Fibroblast of lung (primary cell): Measurements from ENCODE around the gene TIAM1. TPM values are rescaled to one million over a fixed set of nuclear protein-coding genes. Genes with fewer than 3 reads are reported as not detected.

Source experiments
- DNase-seq, 2 donors: peaks; one replicate each; pipeline versions ENCODE4 v3.0.0 to v3.0.0-alpha.2; 2010; ENCODE audit warnings: low read depth in 2 of 2
- H2AFZ ChIP-seq: 2 replicates; pipeline ENCODE4 v1.5.1; 2012; ENCODE audit warnings: low read length, control low read depth, inconsistent platforms
- H3K27ac ChIP-seq: 2 replicates; pipeline ENCODE4 v1.5.1; 2011; ENCODE audit warnings: low read length, control low read depth; ENCODE audit not compliant: insufficient read depth
- H3K27me3 ChIP-seq: 2 replicates; pipeline ENCODE4 v1.5.1; 2011; ENCODE audit warnings: mild to moderate bottlenecking, low read length; ENCODE audit not compliant: control insufficient read depth, insufficient read depth
- H3K36me3 ChIP-seq: 2 replicates; pipeline ENCODE4 v1.5.1; 2011; ENCODE audit warnings: low read length; ENCODE audit not compliant: control insufficient read depth, insufficient read depth
- H3K4me1 ChIP-seq: 2 replicates; pipeline ENCODE4 v1.5.1; 2011; ENCODE audit warnings: low read length; ENCODE audit not compliant: control insufficient read depth, insufficient read depth; ENCODE audit errors: extremely low read depth
- H3K4me2 ChIP-seq: 2 replicates; pipeline ENCODE4 v1.5.1; 2011; ENCODE audit warnings: low read length, control low read depth; ENCODE audit not compliant: insufficient read depth; ENCODE audit errors: extremely low read depth
- H3K4me3 ChIP-seq, 4 experiments: fragments of 200-600 bp in 1 of 4; sonication (generic) in 1 of 4; replicated peaks in 1 of 4; 2 replicates each; pipeline ENCODE4 v1.5.1; 2011 to 2016; ENCODE audit warnings: low read length in 4 of 4, low read depth in 3 of 4, mild to moderate bottlenecking in 3 of 4, control low read depth in 2 of 4, inconsistent platforms in 1 of 4, mixed read lengths in 1 of 4; ENCODE audit not compliant: insufficient read depth in 1 of 4; ENCODE audit errors: control extremely low read depth in 1 of 4
- H3K79me2 ChIP-seq: 2 replicates; pipeline ENCODE4 v1.5.1; 2012; ENCODE audit warnings: mild to moderate bottlenecking, low read length, inconsistent platforms; ENCODE audit not compliant: control insufficient read depth, insufficient read depth
- H3K9ac ChIP-seq: 2 replicates; pipeline ENCODE4 v1.5.1; 2011; ENCODE audit warnings: mild to moderate bottlenecking, low read length, control low read depth; ENCODE audit not compliant: insufficient read depth
- H3K9me3 ChIP-seq: 2 replicates; pipeline ENCODE4 v1.5.1; 2012; ENCODE audit warnings: low read depth, low read length; ENCODE audit not compliant: control insufficient read depth, insufficient read depth
- H4K20me1 ChIP-seq: 2 replicates; pipeline ENCODE4 v1.5.1; 2011; ENCODE audit warnings: low read length; ENCODE audit not compliant: control insufficient read depth, insufficient read depth; ENCODE audit errors: extremely low read depth
- EZH2 ChIP-seq: IDR thresholded peaks from 2 replicates; pipeline ENCODE4 v1.5.1; 2012; ENCODE audit warnings: low read length, control low read depth, mild to moderate bottlenecking; ENCODE audit errors: missing control alignments
- polyA plus RNA-seq, 2 donors: library from polyadenylated mRNA; depleted of rRNA in 1 of 2; stranded (reverse) in 1 of 2; unstranded in 1 of 2; fragments of >200 nt; gene quantifications; 2 replicates each; pipeline ENCODE4 v1.2.1, GENCODE V29; 2011 to 2012; ENCODE audit warnings: missing spikeins in 1 of 2
- total RNA-seq: library from RNA; depleted of rRNA; stranded (reverse); fragments of >200 nt; gene quantifications from 2 replicates; pipeline ENCODE4 v1.2.1, GENCODE V29; 2014
- TF ChIP-seq, protein P1 (sequence below), 2 donors: IDR thresholded peaks in 1 of 2; conservative IDR thresholded peaks in 1 of 2; 1 replicate in 1 of 2; 2 replicates in 1 of 2; pipeline ENCODE4 v1.5.1; 2011 to 2012; ENCODE audit warnings: low read length in 2 of 2, control low read depth in 1 of 2, inconsistent platforms in 1 of 2, low read depth in 1 of 2, mild to moderate bottlenecking in 1 of 2

The TIAM1 gene
- total and polyA plus RNA-seq, 2 donors (not counting 1 experiment from before 2014, with no cell fraction given): under 0.01 to 0.52 TPM

DNA sequence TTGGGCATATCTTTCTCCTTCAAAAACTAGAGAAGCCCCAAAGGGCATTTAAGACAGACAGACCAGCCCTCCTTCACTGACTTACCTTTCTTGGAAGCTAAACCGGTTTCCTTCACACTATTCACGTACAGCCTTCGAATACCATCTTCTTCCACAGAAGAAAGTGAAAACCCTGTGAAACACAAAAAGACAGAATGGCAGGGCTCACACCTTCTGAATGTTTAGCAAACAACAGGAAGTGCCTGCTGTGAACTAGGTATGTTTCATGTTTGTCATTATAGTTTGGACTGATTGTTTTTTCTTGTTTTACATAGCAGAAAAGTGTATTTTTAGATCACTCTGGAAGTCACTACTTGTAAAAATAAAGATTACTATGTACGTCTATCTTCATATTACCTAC lies 157.1 kb downstream of the TIAM1 start:
- no peaks in the 10 kb centered on the region for H3K79me2 ChIP-seq
- no peaks in the 10 kb centered on the region for H3K36me3 ChIP-seq
- H3K27ac ChIP-seq: no peak overlapping the region
- TF ChIP-seq EZH2: no peak
- TF ChIP-seq, protein P1, sequence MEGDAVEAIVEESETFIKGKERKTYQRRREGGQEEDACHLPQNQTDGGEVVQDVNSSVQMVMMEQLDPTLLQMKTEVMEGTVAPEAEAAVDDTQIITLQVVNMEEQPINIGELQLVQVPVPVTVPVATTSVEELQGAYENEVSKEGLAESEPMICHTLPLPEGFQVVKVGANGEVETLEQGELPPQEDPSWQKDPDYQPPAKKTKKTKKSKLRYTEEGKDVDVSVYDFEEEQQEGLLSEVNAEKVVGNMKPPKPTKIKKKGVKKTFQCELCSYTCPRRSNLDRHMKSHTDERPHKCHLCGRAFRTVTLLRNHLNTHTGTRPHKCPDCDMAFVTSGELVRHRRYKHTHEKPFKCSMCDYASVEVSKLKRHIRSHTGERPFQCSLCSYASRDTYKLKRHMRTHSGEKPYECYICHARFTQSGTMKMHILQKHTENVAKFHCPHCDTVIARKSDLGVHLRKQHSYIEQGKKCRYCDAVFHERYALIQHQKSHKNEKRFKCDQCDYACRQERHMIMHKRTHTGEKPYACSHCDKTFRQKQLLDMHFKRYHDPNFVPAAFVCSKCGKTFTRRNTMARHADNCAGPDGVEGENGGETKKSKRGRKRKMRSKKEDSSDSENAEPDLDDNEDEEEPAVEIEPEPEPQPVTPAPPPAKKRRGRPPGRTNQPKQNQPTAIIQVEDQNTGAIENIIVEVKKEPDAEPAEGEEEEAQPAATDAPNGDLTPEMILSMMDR (conservative IDR thresholded peaks at IDR 0.05 in 1 of 2, IDR thresholded peaks at IDR 0.05 in 1 of 2; ENCODE audit: low read depth in 1 of 2, low read length in 2 of 2): no peak
- no peaks in the 10 kb centered on the region for H3K9me3 ChIP-seq
- no peak overlapping the region for H3K4me2 ChIP-seq
- no peaks in the 10 kb centered on the region for H4K20me1 ChIP-seq
- no peak overlapping the region for H2AFZ ChIP-seq
- no peak overlapping the region for H3K9ac ChIP-seq
- no peak overlapping the region for H3K4me3 ChIP-seq
- no peaks in the 10 kb centered on the region for H3K4me1 ChIP-seq
- no peak for DNase-seq
- H3K27me3 ChIP-seq: no peaks in the 10 kb centered on the region

DNA sequence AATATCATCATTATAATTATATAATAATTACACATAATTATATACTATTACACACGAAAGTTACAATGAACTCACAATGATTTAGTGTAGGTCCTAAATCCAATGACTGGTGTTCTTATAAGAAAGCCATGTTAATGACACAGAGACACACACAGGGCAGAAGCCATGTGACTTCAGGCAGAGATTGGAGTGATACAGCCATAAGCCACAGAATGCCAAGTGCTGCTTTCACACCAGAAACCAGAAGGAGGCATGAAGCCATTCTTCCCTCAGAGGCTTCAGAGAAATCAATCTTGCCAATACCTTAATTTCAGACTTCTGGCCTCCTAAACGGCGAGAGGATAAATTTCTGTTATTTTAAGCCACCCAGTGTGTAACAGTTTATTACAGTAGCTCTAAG lies 158.4 kb downstream of the TIAM1 start:
- Histone ChIP-seq H3K27ac (no peak overlapping the region), H4K20me1 (no peaks in the 10 kb centered on the region)

DNA sequence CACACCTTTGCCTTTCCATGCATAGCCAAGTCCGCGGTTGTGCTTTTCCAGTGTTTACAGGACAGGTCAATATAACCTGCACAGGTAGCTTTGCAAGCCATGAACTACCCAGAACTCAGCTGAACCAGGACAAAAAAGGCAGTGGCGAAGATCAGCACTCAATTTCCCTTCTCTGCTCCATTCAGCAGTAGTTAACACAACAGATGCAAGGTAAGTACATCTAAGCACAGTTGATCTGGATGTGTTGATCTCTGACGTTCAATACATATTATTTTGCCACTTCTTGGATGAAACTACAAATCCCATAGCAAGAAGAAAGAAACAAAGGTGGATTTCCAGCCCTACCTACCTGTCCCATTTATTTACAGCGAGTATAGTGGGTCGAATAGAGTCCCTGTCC lies 159.2 kb downstream of the TIAM1 start:
- H4K20me1 ChIP-seq: no peaks in the 10 kb centered on the region
- no peaks in the 10 kb centered on the region for H3K4me1 ChIP-seq
- H3K4me3 ChIP-seq: no peak overlapping the region
- H3K9me3 ChIP-seq: no peaks in the 10 kb centered on the region
- H3K79me2 ChIP-seq: no peaks in the 10 kb centered on the region
- H3K9ac ChIP-seq: no peak overlapping the region
- no peak for DNase-seq
- no peak overlapping the region for H3K27ac ChIP-seq
- H3K27me3 ChIP-seq: no peaks in the 10 kb centered on the region
- no peaks in the 10 kb centered on the region for H3K36me3 ChIP-seq
- no peak overlapping the region for H3K4me2 ChIP-seq
- TF ChIP-seq EZH2: no peak
- TF ChIP-seq, protein P1 (conservative IDR thresholded peaks at IDR 0.05 in 1 of 2, IDR thresholded peaks at IDR 0.05 in 1 of 2; ENCODE audit: low read depth in 1 of 2, low read length in 2 of 2): no peak
- no peak overlapping the region for H2AFZ ChIP-seq

More for the DNA sequence above, 158.4 kb downstream of the TIAM1 start:
- Histone ChIP-seq H3K27me3 (no peaks in the 10 kb centered on the region), H3K79me2 (no peaks in the 10 kb centered on the region), H3K4me3 (no peak overlapping the region), H3K36me3 (no peaks in the 10 kb centered on the region), H3K9me3 (no peaks in the 10 kb centered on the region), H3K9ac (no peak overlapping the region), H3K4me2 (no peak overlapping the region), H2AFZ (no peak overlapping the region), H3K4me1 (no peaks in the 10 kb centered on the region)
- TF ChIP-seq, protein P1 (conservative IDR thresholded peaks at IDR 0.05 in 1 of 2, IDR thresholded peaks at IDR 0.05 in 1 of 2; ENCODE audit: low read depth in 1 of 2, low read length in 2 of 2): no peak
- TF ChIP-seq EZH2: no peak
- no peak for DNase-seq
